Activated B cell treated with CpG ODN at 0.5 μM for 24 hours (primary cell): ENCODE data around the gene CLN3. TPM values are rescaled to one million over a fixed set of nuclear protein-coding genes. Genes with fewer than 3 reads are reported as not detected.
"Not testable (repeated sequence)": the region's sequence is repeated elsewhere in the genome, so short reads cannot be mapped to it uniquely, and the experiment has no call there.

Experiments used
- ATAC-seq: fragments of 200-7000 bp; cut with Tn5 transposase; one replicate; pipeline ENCODE4 v1.10.0; 2021; ENCODE audit warnings: low read depth, mild to moderate bottlenecking, moderate library complexity
- CTCF ChIA-PET: fragments of 350-600 bp; sonication (Branson Sonifier 250); formaldehyde crosslinking; loops from one replicate; lab custom pipeline; 2021; ENCODE audit warnings: antibody characterized with exemption; lab: Charles Lee
- POLR2A ChIA-PET: fragments of 350-600 bp; sonication (Branson Sonifier 250); formaldehyde crosslinking; loops from one replicate; lab custom pipeline; 2021; ENCODE audit warnings: antibody characterized with exemption; lab: Charles Lee
- DNase-seq: peaks from one replicate; pipeline ENCODE4 v3.0.0; 2022
- H3K27ac Mint-ChIP-seq: one replicate; pipeline ENCODE4 v1.8.0; 2020; ENCODE audit warnings: mixed read lengths
- H3K27me3 Mint-ChIP-seq: one replicate; pipeline ENCODE4 v1.8.0; 2021; ENCODE audit warnings: mixed read lengths
- H3K36me3 Mint-ChIP-seq: one replicate; pipeline ENCODE4 v1.8.0; 2021; ENCODE audit warnings: low read depth, mixed read lengths
- H3K4me1 Mint-ChIP-seq: one replicate; pipeline ENCODE4 v1.8.0; 2021; ENCODE audit warnings: mixed read lengths
- H3K4me3 Mint-ChIP-seq: one replicate; pipeline ENCODE4 v1.8.0; 2020; ENCODE audit warnings: mild to moderate bottlenecking, mixed read lengths
- H3K9me3 Mint-ChIP-seq: one replicate; pipeline ENCODE4 v1.8.0; 2020; ENCODE audit warnings: mixed read lengths
- CTCF ChIP-seq: fragments of 200-600 bp; IDR thresholded peaks from one replicate; pipeline ENCODE4 v1.8.0; 2022; ENCODE audit warnings: antibody characterized with exemption, mild to moderate bottlenecking
- intact Hi-C: fragments of 100-400 bp; cut with micrococcal nuclease; formaldehyde crosslinking; loops from one replicate; pipeline ENCODE4 v1.15.1; 2024
- total RNA-seq: library from RNA; stranded (reverse); gene quantifications from 2 replicates; pipeline ENCODE4 v1.2.3, GENCODE V29; 2022

CLN3 gene
- total RNA-seq, 1 donor from 2014 or later: 32.0 TPM

- DNase-seq: no peak
- no peak for ATAC-seq
- Mint-ChIP-seq H3K27me3 (no peaks in the 10 kb centered on the region), H3K4me1 (peaks cover 48% of the 10 kb centered on the region), H3K4me3 (peak overlapping the region; percentile 96), H3K9me3 (no peaks in the 10 kb centered on the region), H3K36me3 (peaks cover 33% of the 10 kb centered on the region), H3K27ac (peak overlapping the region; percentile 100)
- no peak for TF ChIP-seq CTCF
- ChIA-PET CTCF (no interaction called here), POLR2A (interaction anchor here (0.6 to 2.0 kb wide), 11 partner anchors 10 to 1479 kb away, joined by 3 to 20 read pairs (median 4); partner anchors contain the start of genes ATXN2L, RABEP2, SGF29 and SPNS1)
- intact Hi-C loops: loop anchor here (5.0 kb wide), 5 partner anchors 126 to 481 kb away; partner anchors contain the start of genes ATXN2L, CD19, SH2B1 and SPNS1
Measured at GRCh38 chr16:28491230-28491969, 474 bp downstream of the CLN3 start.

- ChIA-PET POLR2A (no interaction called here), CTCF (no interaction called here)
- Mint-ChIP-seq H3K27ac (no peak overlapping the region), H3K9me3 (no peaks in the 10 kb centered on the region), H3K4me1 (peaks cover 10% of the 10 kb centered on the region), H3K4me3 (no peak overlapping the region), H3K27me3 (no peaks in the 10 kb centered on the region), H3K36me3 (peaks cover 51% of the 10 kb centered on the region)
- DNase-seq (no peak), ATAC-seq (no peak)
- no peak for TF ChIP-seq CTCF
- intact Hi-C loops: no loop called here
Measured at GRCh38 chr16:28486266-28486665, 5.6 kb downstream of the CLN3 start.

- H3K4me3 Mint-ChIP-seq, H3K27ac Mint-ChIP-seq, H3K4me1 Mint-ChIP-seq, H3K27me3 Mint-ChIP-seq, intact Hi-C loops, DNase-seq, ATAC-seq, CTCF ChIA-PET, H3K9me3 Mint-ChIP-seq: not testable (repeated sequence)
- peaks cover 60% of the 10 kb centered on the region for H3K36me3 Mint-ChIP-seq
- POLR2A ChIA-PET: interaction anchor here (1.3 kb wide), 1 partner anchor 9 kb away, joined by 4 read pairs; no protein-coding TSS in a partner anchor
Measured at GRCh38 chr16:28483361-28483760, 8.5 kb downstream of the CLN3 start.

GRCh38 chr16:28482026-28482425 lies 9.8 kb downstream of the CLN3 start:
- Mint-ChIP-seq H3K36me3 (peaks cover 64% of the 10 kb centered on the region), H3K27me3 (no peaks in the 10 kb centered on the region), H3K9me3 (no peaks in the 10 kb centered on the region), H3K4me1 (no peaks in the 10 kb centered on the region), H3K27ac (no peak overlapping the region), H3K4me3 (no peak overlapping the region)
- ATAC-seq (no peak), DNase-seq (no peak)
- no peak for TF ChIP-seq CTCF
- ChIA-PET CTCF (no interaction called here), POLR2A (no interaction called here)
- intact Hi-C loops: no loop called here

GRCh38 chr16:28478506-28479180 lies 13.2 kb downstream of the CLN3 start:
- Mint-ChIP-seq H3K27ac (no peak overlapping the region), H3K9me3 (no peaks in the 10 kb centered on the region), H3K4me3 (no peak overlapping the region), H3K27me3 (no peaks in the 10 kb centered on the region), H3K4me1 (peaks cover 2% of the 10 kb centered on the region), H3K36me3 (peaks cover 65% of the 10 kb centered on the region)
- TF ChIP-seq CTCF: no peak
- ATAC-seq (no peak), DNase-seq (no peak)
- ChIA-PET POLR2A (no interaction called here), CTCF (no interaction called here)
- intact Hi-C loops: no loop called here
